ENCODE results near the gene ZCCHC10.
"Not testable (repeated sequence)": the region's sequence is repeated elsewhere in the genome, so short reads cannot be mapped to it uniquely, and the experiment has no call there.

GRCh38 chr5:133046560-133046959, 20.2 kb upstream of the ZCCHC10 start:
- not testable (repeated sequence) for TF ChIP-seq CTCF, POLR2A (IDR thresholded peaks at IDR 0.05)
